Trophoblast cell (in vitro differentiated cells and primary cell): ENCODE measurements around the gene GASK1B.

Experiments
- DNase-seq, 2 donors: peaks; one replicate each; pipeline ENCODE4 v3.0.0-alpha.2; 2016
- H2AFZ ChIP-seq: 2 replicates; pipeline ENCODE4 v1.6.1; 2013; ENCODE audit warnings: low read length, moderate library complexity, mild to moderate bottlenecking; ENCODE audit not compliant: insufficient read depth, poor library complexity
- H2AK5ac ChIP-seq: 2 replicates; pipeline ENCODE4 v1.6.1; 2013; ENCODE audit warnings: mild to moderate bottlenecking, low read length
- H2BK120ac ChIP-seq: 2 replicates; pipeline ENCODE4 v1.6.1; 2013; ENCODE audit warnings: low read length, mild to moderate bottlenecking, moderate library complexity; ENCODE audit not compliant: insufficient read depth, poor library complexity
- H2BK12ac ChIP-seq: 2 replicates; pipeline ENCODE4 v1.6.1; 2013; ENCODE audit warnings: mild to moderate bottlenecking, low read length, moderate library complexity
- H2BK5ac ChIP-seq: 2 replicates; pipeline ENCODE4 v1.6.1; 2013; ENCODE audit warnings: low read length, low read depth, moderate library complexity, mild to moderate bottlenecking; ENCODE audit not compliant: poor library complexity
- H3K14ac ChIP-seq: 2 replicates; pipeline ENCODE4 v1.6.1; 2013; ENCODE audit warnings: mild to moderate bottlenecking, low read length
- H3K18ac ChIP-seq: 2 replicates; pipeline ENCODE4 v1.6.1; 2013; ENCODE audit warnings: mild to moderate bottlenecking, low read length
- H3K23ac ChIP-seq: 2 replicates; pipeline ENCODE4 v1.6.1; 2013; ENCODE audit warnings: low read length
- H3K27ac ChIP-seq: 2 replicates; pipeline ENCODE4 v1.5.1; 2013; ENCODE audit warnings: low read depth, mild to moderate bottlenecking, inconsistent platforms, low read length, moderate library complexity
- H3K27me3 ChIP-seq: 2 replicates; pipeline ENCODE4 v1.6.1; 2013; ENCODE audit warnings: inconsistent platforms, mild to moderate bottlenecking, low read length, moderate library complexity; ENCODE audit not compliant: insufficient read depth
- H3K36me3 ChIP-seq, 2 experiments: 1 replicate in 1 of 2; 2 replicates in 1 of 2; pipeline ENCODE4 v1.6.1; 2013; ENCODE audit warnings: low read length in 2 of 2, mild to moderate bottlenecking in 2 of 2, moderate library complexity in 1 of 2; ENCODE audit not compliant: insufficient read depth in 2 of 2, control insufficient read depth in 1 of 2
- H3K4ac ChIP-seq: 2 replicates; pipeline ENCODE4 v1.6.1; 2013; ENCODE audit warnings: low read depth, mild to moderate bottlenecking, low read length, moderate library complexity
- H3K4me1 ChIP-seq, 2 experiments: 1 replicate in 1 of 2; 2 replicates in 1 of 2; pipeline ENCODE4 v1.6.1; 2013; ENCODE audit warnings: low read length in 2 of 2, mild to moderate bottlenecking in 2 of 2, moderate library complexity in 1 of 2; ENCODE audit not compliant: insufficient read depth in 2 of 2, control insufficient read depth in 1 of 2
- H3K4me2 ChIP-seq: 2 replicates; pipeline ENCODE4 v1.6.1; 2013; ENCODE audit warnings: inconsistent platforms, mild to moderate bottlenecking, low read length, moderate library complexity
- H3K4me3 ChIP-seq: 2 replicates; pipeline ENCODE4 v1.5.1; 2013; ENCODE audit warnings: mild to moderate bottlenecking, low read depth, low read length, inconsistent platforms
- H3K79me1 ChIP-seq: one replicate; pipeline ENCODE4 v1.6.1; 2013; ENCODE audit warnings: low read length
- H3K79me2 ChIP-seq: 2 replicates; pipeline ENCODE4 v1.6.1; 2013; ENCODE audit warnings: low read length, mild to moderate bottlenecking; ENCODE audit not compliant: control insufficient read depth, insufficient read depth, poor library complexity
- H3K9ac ChIP-seq: 2 replicates; pipeline ENCODE4 v1.6.1; 2013; ENCODE audit warnings: mild to moderate bottlenecking, low read length
- H3K9me3 ChIP-seq: 2 replicates; pipeline ENCODE4 v1.6.1; 2013; ENCODE audit warnings: low read depth, mild to moderate bottlenecking, control low read depth, inconsistent platforms, low read length; ENCODE audit not compliant: insufficient read depth
- H4K12ac ChIP-seq: 2 replicates; pipeline ENCODE4 v1.6.1; 2013; ENCODE audit warnings: low read depth, mild to moderate bottlenecking, low read length, moderate library complexity
- H4K8ac ChIP-seq: 2 replicates; pipeline ENCODE4 v1.6.1; 2013; ENCODE audit warnings: low read depth, mild to moderate bottlenecking, low read length, moderate library complexity
- H4K91ac ChIP-seq: one replicate; pipeline ENCODE4 v1.6.1; 2013; ENCODE audit warnings: low read depth, mild to moderate bottlenecking, low read length, moderate library complexity
- WGBS: extraction: QIAGEN DNeasy Blood & Tissue Kit; methylation state at CpG from one replicate; pipeline ENCODE4 v1.1.7; 2013; ENCODE audit warnings: missing lambda C conversion rate; ENCODE audit not compliant: insufficient read length, insufficient coverage; ENCODE audit errors: extremely low coverage; 5-methylcytosine and 5-hydroxymethylcytosine counted together

GASK1B gene

DNA sequence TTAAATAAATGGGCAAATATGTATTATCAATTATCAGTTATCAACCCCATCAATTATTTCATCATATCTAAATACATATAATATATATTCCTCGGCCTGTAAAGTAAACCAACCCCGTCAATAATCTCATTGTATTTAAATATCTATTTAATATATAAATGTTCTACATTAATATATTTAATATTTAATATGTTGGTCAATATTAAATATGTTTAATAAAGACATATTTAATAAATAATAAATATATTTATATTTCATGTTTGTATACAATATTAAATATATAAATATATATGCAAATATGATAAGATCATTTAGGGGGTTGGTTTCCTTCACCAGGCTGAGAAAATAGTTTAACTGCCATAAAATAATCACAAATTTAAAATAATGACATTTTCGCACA lies 31.1 kb upstream of the GASK1B start:
- Histone ChIP-seq H4K91ac (no peak overlapping the region), H3K4me2 (no peak overlapping the region), H3K27ac (no peak overlapping the region), H2BK5ac (no peak overlapping the region), H3K18ac (no peak overlapping the region), H2AFZ (no peak overlapping the region), H3K9me3 (no peaks in the 10 kb centered on the region), H2BK12ac (no peak overlapping the region), H3K14ac (no peak overlapping the region), H3K36me3 (peaks cover 0 to 2% of the 10 kb centered on the region in 2 experiments), H3K4me1 (no peaks in the 10 kb centered on the region), H4K12ac (no peak overlapping the region), H4K8ac (no peak overlapping the region), H2BK120ac (no peak overlapping the region), H3K79me1 (no peaks in the 10 kb centered on the region), H3K4ac (no peak overlapping the region), H3K23ac (no peak overlapping the region), H3K27me3 (no peaks in the 10 kb centered on the region), H3K9ac (no peak overlapping the region), H3K79me2 (no peaks in the 10 kb centered on the region), H3K4me3 (no peak overlapping the region), H2AK5ac (no peak overlapping the region)
- no CpG with 5 or more reads among the region's 3 CpGs for WGBS
- DNase-seq = no peak

DNA sequence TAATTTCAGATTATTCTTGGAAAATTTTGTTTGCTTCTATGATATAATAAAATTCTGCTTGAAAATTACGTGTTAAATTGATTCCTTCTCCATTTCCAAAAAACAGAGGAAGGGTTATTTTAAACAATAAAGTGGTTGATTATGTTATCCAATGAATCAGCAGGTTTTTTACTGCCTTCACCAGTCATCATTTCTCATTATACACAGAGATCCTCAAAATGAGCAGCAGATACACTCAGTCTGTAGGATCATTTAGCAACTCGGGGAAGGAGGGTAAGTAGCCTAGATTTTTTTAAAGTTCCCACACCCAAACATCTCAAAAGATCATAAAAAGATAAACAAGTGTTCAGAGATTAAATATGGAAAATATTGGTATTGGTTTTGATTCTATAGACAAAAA lies 30.6 kb upstream of the GASK1B start:
- no CpG with 5 or more reads among the region's 2 CpGs for WGBS
- Histone ChIP-seq H2BK12ac (no peak overlapping the region), H3K4me1 (no peaks in the 10 kb centered on the region), H2AK5ac (no peak overlapping the region), H3K4me3 (no peak overlapping the region), H3K18ac (no peak overlapping the region), H3K79me2 (no peaks in the 10 kb centered on the region), H3K23ac (no peak overlapping the region), H2BK120ac (no peak overlapping the region), H4K8ac (no peak overlapping the region), H3K9ac (no peak overlapping the region), H3K36me3 (peaks cover 0 to 2% of the 10 kb centered on the region in 2 experiments), H3K4ac (no peak overlapping the region), H3K14ac (no peak overlapping the region), H3K27me3 (no peaks in the 10 kb centered on the region), H3K4me2 (no peak overlapping the region), H4K91ac (no peak overlapping the region), H2AFZ (no peak overlapping the region), H3K9me3 (no peaks in the 10 kb centered on the region), H2BK5ac (no peak overlapping the region), H3K27ac (no peak overlapping the region), H3K79me1 (no peaks in the 10 kb centered on the region), H4K12ac (no peak overlapping the region)
- DNase-seq = no peak

DNA sequence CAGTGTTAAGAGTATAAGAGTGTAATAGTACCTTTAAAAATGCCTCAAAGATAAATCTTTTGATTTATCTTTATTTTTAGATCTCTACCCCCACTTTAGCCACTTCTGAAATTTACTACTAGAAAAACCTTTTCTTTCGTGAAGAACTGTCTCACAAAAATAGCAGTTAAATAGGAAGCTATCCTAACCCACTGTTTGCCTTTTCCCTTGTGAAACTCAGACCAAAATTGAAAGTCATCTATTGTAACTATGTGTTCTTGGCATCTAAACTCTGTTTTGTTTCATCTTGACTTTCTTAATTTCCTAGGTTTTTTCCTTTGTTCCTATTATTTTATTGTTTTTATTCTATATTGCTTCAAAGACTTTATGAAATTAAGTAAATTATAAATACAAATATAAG lies 29.7 kb upstream of the GASK1B start:
- no peak overlapping the region for H3K14ac ChIP-seq
- H2AFZ ChIP-seq = no peak overlapping the region
- no peak overlapping the region for H4K8ac ChIP-seq
- no peaks in the 10 kb centered on the region for H3K79me2 ChIP-seq
- DNase-seq = no peak
- H3K27me3 ChIP-seq = no peaks in the 10 kb centered on the region
- peaks cover 0 to 2% of the 10 kb centered on the region in 2 experiments for H3K36me3 ChIP-seq
- no peaks in the 10 kb centered on the region for H3K79me1 ChIP-seq
- no peak overlapping the region for H4K12ac ChIP-seq
- no peak overlapping the region for H3K4me2 ChIP-seq
- no peak overlapping the region for H3K18ac ChIP-seq
- H3K4me3 ChIP-seq = no peak overlapping the region
- H3K23ac ChIP-seq = no peak overlapping the region
- no peak overlapping the region for H3K4ac ChIP-seq
- H3K27ac ChIP-seq = no peak overlapping the region
- no peak overlapping the region for H2BK5ac ChIP-seq
- H2BK12ac ChIP-seq = no peak overlapping the region
- no peak overlapping the region for H3K9ac ChIP-seq
- H3K4me1 ChIP-seq = no peaks in the 10 kb centered on the region
- no peaks in the 10 kb centered on the region for H3K9me3 ChIP-seq
- no peak overlapping the region for H4K91ac ChIP-seq
- no peak overlapping the region for H2AK5ac ChIP-seq
- WGBS = no CpG with 5 or more reads among the region's 1 CpG
- no peak overlapping the region for H2BK120ac ChIP-seq

GRCh38 chr4:158201876-158202275 lies 29.1 kb upstream of the GASK1B start:
- Histone ChIP-seq H3K4me3 (no peak overlapping the region), H3K4me2 (no peak overlapping the region), H3K9me3 (no peaks in the 10 kb centered on the region), H3K79me2 (no peaks in the 10 kb centered on the region), H3K18ac (no peak overlapping the region), H4K8ac (no peak overlapping the region), H2BK5ac (no peak overlapping the region), H3K14ac (no peak overlapping the region), H3K36me3 (peaks cover 0 to 2% of the 10 kb centered on the region in 2 experiments), H3K4ac (no peak overlapping the region), H3K9ac (no peak overlapping the region), H4K12ac (no peak overlapping the region), H3K23ac (no peak overlapping the region), H2BK12ac (no peak overlapping the region), H3K79me1 (no peaks in the 10 kb centered on the region), H3K27me3 (no peaks in the 10 kb centered on the region), H2AK5ac (no peak overlapping the region), H2BK120ac (no peak overlapping the region), H4K91ac (no peak overlapping the region), H3K4me1 (no peaks in the 10 kb centered on the region), H3K27ac (no peak overlapping the region), H2AFZ (no peak overlapping the region)
- DNase-seq = no peak
